GM19035 (cell line): ENCODE measurements around the gene RASL11A.

Experiments used
- ATAC-seq: cut with Tn5 transposase; IDR thresholded peaks from one replicate; pipeline ENCODE4 v1.9.1; 2021; ENCODE audit not compliant: unreplicated experiment

RASL11A gene, protein sequence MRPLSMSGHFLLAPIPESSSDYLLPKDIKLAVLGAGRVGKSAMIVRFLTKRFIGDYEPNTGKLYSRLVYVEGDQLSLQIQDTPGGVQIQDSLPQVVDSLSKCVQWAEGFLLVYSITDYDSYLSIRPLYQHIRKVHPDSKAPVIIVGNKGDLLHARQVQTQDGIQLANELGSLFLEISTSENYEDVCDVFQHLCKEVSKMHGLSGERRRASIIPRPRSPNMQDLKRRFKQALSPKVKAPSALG

DNA sequence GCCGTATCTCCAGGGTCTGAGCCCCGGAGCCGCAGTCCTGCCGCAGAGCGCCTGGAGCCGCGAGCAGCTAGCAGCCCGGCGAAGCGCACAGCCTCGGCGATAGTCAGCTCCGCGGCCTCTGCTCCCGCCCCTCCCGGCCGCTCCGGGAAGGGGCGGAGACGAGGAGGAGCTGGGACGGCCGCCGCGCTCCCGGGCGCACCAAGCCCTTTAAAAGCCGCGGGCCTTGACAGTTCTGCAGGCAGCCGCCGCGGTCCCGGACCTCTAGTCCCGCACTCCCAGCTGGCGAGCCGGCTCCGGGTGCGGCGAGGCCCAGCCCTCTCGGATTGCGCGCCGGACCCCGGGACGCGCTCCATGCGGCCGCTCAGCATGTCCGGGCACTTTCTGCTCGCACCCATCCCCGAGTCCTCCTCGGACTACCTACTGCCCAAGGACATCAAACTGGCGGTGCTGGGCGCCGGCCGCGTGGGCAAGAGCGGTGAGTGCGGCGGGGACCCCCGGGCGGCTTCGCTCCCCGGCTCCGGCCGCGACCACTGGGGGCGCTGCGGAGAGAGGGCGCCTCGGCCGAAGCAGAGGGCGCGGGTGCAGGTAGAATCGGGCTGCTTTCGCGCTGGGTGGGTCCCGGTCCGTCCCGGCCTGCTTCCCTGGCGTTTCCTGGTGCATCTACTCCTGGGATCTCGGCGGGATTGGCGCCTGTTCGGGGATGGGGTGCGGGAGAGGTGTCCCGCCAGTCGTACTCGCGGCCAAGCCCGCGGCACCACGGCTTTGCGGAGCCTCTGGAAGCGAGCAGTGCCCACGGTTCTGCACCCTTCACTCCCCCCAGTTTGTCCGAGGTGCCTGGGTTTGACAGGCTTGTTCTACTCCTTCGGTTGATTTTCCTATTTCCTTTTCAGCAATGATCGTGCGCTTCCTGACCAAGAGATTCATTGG lies at the start of gene RASL11A:
Gene RASL11A (plus strand): TSS at position 237 of the 927 bp plus-strand sequence. CDS start 115 bp downstream, at position 352.
- peak; percentile 93 for ATAC-seq

DNA sequence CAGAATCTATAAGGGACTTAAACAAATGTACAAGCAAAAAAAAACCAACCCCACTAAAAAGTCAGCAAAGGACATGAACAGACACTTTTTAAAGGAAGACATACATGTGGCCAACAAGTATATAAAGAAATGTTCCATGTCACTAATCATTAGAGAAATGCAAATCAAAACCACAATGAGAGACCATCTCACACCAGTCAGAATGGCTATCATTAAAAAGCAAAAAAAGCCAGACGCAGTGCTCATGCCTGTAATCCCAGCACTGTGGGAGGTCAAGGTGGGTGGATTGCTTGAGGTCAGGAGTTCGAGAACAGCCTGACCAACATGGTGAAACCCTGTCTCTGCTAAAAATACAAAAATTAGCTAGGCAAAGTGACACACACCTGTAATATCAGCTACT lies 48.5 kb upstream of the RASL11A start:
- ATAC-seq, result peak; percentile 65

DNA sequence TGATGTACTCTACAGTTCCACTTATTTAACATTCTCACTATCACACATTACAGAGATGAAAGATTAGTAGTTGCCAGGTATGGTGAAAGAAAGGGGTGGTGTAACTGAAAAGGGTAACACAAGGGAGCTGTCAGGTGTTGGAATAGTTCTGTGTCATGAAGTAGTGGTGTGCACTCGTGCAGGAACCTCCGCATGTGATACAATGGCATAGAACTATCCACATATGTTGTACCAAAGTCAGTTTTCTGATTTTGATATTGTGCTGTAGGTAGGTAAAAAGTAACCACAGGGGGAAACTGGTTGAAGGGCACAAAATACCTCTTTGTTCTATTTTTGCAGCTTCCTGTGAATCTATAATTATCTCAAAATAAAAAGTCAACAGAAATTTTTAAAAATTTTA lies 43.6 kb upstream of the RASL11A start:
- no peak for ATAC-seq

DNA sequence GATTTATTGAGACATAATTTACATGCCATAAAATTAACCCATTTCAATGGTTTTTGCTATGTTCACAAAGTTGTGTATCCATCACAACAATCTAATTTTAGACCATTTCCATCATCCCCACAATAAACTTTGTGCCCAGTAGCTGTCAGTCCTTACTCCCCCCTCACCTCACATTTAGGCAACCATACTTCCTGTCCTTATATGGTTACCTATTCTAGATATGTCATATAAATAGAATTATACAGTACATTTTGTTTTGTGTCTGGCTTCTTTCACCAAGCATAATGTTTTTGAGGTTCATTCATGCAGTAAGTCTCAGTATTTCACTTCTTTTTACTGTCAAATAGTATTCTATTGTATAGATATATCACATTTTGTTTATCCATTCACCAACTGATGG lies 42.5 kb upstream of the RASL11A start:
- no peak for ATAC-seq

DNA sequence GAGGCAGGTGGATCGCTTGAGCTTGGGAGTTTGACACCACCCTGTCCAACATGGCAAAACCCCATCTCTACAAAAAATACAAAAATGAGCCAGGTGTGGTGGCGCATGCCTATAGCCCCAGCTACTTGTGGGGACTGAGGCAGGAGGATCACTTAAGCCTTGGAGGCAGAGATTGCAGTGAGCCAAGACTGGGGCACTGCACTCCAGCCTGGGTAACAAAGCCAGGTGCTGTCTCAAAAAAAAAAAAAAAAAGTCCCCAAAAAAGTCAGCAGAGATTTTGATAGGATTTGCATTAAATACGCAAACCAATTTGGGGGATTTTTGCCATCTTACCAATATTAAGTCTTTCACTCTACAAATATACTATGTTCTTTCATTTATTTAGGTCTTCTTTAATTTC lies 41.0 kb upstream of the RASL11A start:
- no peak for ATAC-seq

DNA sequence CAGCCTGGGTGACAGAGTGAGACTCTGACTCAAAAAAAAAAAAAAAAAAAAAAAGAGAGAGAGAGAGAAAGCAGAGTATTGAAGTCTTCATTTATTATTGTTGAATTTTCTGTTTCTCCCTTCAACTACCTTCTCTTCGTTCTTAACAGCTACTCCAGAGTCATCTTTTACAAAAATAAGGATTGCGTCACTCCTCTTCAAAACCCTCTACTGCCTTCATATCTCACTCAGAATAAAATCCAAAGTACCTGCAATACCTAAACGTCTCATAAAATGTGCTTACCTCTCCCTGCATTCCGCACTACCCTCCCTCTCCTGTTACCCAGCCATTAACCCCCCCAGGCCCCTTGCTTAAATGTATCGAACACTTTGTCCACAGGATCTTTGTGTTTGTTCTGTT lies 36.7 kb upstream of the RASL11A start:
- ATAC-seq, result no peak

DNA sequence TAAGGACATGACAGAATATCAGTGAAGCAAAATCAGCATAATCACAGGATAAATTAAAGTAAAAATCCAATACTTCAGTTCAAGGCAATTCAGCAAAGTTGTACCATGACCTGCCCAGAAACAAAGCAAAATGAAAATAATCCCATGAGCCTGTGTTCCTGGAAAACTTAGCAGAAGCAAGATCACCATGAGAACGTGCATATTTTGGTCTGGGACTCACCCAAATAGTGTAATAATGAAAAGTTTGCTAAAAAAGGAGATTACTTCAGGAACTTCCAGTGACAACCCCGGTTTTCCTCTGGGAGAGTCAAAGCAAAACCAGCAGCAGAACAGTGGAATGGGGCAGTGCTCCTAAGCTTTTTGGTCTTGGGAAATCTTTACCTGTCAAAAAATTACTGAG lies 34.2 kb upstream of the RASL11A start:
- no peak for ATAC-seq

DNA sequence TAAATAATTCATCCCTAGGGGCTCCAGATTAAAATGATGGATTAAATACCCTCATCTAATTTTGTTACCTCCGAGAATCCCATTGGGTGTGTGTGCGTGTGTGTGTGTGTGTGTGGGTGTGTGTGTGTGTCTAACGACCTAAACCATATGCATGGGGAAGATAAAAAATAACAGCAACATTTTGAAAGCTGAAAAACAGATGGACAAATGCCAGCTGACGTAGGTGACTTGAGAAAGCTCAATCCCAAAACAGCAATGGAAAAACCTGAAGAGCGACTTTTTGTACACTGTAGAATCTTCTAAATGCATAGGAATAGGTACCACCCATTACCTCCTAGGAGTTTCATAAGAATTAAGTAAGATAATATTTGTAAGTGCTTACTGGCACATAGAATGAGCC lies 27.9 kb upstream of the RASL11A start:
- ATAC-seq, result no peak

DNA sequence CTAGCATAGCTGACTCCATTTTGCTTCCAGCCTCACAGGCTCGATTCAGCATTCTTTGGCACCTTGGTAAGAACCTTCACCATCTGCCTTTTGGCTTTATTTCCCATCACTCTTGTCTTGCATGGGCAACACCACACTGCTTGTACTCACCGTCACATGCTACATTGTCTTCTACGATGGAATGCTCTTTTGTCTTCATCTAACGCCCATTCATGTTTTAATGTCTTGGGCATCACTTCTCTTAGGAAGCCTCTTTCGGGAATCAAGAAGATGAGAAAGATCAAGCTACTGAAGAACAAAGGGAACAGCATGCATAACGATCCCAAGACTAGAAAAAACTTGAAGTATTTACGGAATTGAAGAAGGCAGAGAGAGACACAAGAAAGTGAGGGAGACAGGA lies 25.0 kb upstream of the RASL11A start:
- ATAC-seq, result no peak

DNA sequence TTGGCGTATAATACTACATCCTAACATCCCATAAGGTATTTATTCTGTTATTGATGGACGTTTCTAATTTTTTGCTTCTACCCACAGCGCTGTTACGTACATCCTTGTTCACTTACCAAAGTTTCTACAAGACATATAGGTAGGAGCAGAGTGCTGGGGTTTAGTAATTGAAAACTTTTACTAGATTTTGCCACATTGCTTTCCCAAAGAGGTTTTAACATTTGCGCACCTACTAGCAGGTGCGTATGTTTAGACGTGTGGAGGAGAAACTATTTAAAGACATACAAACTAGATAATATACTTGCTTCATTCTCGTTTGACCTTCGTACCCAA lies 19.8 kb upstream of the RASL11A start:
- peak; percentile 8 for ATAC-seq

DNA sequence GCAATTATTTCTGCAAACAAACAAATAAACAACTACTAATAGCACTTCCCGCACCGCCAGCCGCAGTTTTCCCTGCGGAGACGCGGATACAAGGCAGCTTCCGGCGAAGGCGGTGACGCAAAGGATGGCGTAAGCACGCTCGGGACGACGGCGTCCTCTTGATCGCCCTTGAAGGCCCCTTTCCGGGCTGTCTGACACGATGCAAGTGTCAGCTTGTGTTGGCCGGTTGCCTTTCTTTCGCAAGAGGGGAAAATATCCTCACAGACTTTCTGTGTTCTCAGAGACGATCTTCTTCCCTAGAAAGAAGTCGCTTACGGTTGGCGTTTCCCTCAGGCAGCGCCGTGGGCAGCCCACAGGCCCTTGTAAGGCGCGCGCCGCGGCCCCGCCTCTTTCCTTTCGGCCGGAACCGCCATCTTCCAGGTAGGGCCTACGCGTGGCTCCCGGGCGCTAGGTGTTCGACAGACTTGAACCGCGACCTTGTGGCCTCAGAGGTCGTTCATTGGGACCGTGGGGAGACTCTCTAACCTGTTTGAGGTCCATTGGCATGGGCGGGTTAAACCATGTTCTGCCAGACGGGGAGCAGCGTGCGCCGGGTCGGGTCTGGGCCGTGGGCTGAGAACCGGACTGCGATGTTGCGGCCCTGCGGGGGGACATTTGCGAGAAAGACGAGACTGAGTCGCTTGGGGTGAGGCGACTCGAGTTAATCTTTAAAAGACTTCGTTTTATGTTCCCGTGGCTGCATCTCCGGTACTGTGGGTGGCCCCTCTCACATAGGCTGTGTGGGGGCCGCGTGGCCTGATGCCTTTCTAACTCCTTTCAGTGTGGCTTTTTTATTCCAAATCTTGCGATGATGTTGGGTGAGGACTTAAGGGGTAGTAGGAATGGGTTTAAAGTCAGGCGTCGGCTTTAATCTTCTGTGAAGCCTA lies 19.2 kb upstream of the RASL11A start, which contains the start of gene RPL21:
Gene RPL21 (plus strand): TSS at position 393 of the 926 bp plus-strand sequence. CDS start 2,219 bp downstream, outside the sequence.
- peak; percentile 95 for ATAC-seq

DNA sequence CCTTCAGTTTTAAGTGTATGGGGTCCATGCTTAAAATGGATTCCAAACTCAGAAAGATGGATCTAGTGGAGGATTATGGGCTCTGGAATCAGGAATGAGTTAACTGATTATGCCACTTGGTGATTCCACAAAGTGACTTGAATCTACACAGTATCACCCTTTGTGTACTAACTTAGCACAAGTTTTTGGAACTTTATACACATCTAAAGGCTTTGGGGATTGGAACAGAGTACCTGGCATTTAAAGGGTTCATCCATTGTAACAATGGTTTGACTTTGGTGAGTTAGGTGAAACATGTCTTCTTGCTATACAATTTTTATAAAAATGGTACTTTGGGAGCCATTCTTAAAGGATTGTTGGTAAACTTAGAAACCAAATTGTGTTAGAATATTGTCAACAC lies 18.2 kb upstream of the RASL11A start:
- ATAC-seq, result no peak

DNA sequence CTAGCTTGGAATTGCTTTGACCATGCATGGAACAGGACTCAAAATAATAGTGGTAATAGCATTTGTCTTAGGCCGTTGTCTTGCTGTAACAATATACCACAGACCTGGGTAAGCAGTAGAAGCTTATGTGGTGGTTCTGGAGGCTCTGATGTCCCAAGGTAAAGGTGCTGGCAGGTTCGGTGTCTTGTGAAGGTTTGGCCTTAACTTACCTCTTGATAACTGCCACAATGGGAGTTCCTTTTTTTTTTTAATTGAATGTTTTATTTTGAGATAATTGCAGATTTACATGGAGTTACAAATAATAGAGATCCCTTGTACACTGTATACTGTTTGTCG lies 13.4 kb upstream of the RASL11A start:
- no peak for ATAC-seq

DNA sequence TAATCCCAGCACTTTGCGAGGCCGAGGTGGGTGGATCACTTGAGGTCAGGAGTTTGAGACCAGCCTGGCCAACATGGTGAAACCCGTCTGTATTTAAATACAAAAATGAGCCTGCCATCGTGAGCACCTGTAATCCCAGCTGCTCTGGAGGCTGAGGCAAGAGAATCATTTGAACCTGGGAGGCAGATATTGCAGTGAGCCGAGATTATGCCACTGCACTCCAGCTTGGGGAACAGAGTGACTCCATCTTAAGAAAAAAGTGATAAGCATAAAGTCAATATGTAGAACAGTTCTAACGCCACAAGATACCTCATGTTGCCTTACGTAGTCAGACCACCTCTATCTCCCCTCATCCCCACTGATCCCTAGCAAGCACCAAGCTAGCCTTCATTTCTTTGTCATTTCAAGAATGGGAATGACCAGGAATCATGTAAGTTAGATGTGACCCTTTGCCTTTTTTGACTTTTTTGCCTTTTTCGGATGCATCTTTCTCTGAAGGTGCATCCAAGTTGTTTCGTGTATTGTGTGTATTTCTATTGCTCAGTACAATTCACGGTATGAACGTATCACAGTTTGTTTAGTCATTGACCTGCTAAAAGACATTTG lies 12.9 kb upstream of the RASL11A start:
- ATAC-seq, result no peak

DNA sequence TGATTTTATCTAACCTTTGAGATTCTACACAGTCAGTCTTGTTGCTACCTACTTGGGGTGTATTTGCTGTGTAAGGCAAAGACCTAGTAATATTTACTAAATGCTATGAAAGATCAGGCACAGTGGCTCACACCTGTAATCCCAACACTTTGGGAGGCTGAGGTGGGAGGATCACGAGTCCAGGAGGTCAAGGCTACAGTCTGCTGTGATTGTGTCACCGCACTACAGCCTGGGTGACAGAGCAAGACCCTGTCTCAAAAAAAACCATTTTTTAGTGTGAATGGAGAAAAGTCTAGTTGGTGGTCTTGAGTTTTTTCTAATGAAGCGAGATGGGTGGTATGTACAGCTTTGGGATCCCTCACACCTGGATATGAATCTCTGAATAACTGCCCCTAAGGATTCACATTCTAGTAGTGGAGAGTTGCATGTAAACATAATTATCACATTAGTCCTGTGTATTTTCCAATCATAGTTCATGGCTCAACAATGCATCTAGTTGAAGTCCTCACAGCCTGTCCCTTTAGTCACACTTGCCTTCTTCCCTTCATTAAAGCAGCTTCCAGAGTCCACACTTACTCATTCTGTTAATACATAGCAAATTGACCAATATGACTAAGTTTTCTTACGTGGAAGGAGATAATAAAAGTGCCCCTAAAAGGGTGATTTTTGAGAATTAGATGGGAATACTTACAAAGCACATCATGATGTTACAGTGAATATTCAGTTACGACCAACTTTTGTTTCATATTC lies 11.8 kb upstream of the RASL11A start:
- ATAC-seq, result no peak

DNA sequence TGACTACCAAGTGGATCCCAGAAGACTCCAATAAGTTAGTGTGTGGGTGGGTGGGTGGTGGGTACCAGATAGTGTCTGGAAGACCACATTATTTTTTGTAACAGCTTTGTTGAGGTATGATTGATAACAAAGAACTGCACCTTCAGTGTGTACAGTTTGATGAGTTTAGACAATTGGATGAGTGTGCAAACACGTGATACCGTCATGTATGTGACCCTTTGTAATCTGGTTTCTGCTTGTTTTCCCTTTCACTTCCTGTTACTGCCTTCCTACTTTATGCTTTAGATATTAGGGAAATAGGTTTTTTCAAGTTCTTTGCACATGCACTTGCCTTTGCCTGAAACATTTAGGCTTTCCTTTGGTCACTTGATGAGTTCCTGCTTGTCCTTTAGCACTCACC lies 10.8 kb upstream of the RASL11A start:
- no peak for ATAC-seq

DNA sequence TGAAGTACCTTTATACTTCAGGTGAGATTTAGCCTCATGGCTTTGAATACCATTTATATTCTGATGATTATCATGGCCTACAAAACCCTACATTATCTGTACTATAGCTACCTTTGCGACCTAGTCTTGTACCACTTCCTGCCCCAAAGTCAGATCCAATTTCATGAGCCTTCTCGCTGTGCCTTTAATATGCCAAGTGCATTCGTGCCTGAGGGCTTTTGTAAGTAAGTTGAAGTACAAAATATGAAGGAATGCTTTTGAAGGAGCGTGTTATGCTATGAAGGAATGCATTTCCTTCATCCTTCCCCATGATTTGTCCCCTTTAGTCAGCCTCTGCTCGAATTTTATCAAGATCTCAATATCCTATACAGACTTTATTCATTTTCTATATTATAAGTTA lies 9.2 kb upstream of the RASL11A start:
- ATAC-seq, result no peak

DNA sequence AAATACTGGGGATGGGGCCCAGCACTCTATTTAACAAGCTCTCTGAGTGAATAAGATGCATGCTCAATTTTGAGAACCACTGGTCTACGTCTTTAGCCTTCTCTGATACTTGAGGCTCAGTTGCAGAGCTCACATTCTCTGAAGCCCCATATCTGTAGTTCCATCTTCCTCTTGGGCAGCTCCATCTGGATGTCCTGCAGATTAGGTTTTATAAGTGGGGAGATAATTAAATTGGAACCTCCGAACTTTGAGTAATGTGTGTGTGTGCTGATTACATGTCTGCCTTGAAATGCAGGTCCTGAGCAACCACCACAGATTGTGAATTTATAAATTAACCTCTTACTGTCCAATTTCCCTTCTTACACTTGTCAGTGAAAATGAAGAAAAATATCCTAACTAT lies 7.2 kb upstream of the RASL11A start:
- no peak for ATAC-seq

DNA sequence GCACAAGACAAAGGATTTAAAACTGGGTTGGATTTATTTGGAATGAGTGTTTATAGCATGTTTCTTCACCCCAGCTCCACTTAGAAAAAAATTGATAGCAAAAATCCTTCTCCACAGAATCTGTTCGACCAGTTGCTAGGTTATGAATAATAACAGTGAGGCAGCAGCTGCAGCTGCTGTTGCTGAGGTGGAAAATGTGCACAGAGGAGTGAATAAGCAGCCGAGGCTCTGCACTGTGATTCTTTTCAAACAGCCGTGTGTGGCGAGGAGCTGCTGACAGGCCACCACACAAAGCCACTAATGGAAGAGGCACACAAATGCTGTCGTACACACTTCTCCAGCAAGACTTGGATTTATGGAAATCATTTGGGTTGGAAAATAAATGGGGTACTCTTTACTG lies 6.4 kb upstream of the RASL11A start:
- no peak for ATAC-seq

DNA sequence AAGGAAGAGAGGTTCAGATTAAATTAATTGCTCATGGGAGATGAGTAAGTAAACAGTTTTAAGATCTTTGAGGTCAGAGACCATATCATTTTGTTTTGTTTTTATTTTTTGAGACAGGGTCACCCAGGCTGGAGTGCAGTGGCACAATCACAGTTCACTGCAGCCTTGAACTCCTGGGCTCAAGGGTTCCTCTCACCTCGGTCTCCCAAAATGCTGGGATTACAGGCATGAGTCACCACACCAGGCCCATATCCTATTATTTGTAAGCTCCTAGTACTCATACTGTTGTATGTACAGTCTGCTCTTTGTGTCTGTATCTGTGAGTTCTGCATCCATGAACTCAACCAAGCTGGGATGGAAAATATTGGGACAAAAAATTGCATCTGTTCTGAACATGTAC lies 6.0 kb upstream of the RASL11A start:
- ATAC-seq, result no peak
